Mucosa of stomach (tissue), 1 donor: ENCODE data around the gene ATP5F1D.

Experiments used
- H3K27me3 ChIP-seq: one replicate; pipeline ENCODE4 v1.7.0; 2013; ENCODE audit warnings: mild to moderate bottlenecking, low read length; ENCODE audit not compliant: control insufficient read depth, insufficient read depth
- H3K36me3 ChIP-seq: one replicate; pipeline ENCODE4 v1.7.0; 2013; ENCODE audit warnings: low read length; ENCODE audit not compliant: control insufficient read depth, insufficient read depth
- H3K4me1 ChIP-seq: one replicate; pipeline ENCODE4 v1.7.0; 2013; ENCODE audit warnings: mild to moderate bottlenecking, low read length; ENCODE audit not compliant: control insufficient read depth, insufficient read depth
- H3K4me3 ChIP-seq: one replicate; pipeline ENCODE4 v1.7.0; 2013; ENCODE audit warnings: low read length
- H3K9ac ChIP-seq: one replicate; pipeline ENCODE4 v1.7.0; 2013; ENCODE audit warnings: mild to moderate bottlenecking, low read length, moderate library complexity
- H3K9me3 ChIP-seq: one replicate; pipeline ENCODE4 v1.7.0; 2013; ENCODE audit warnings: mild to moderate bottlenecking, low read length, moderate library complexity; ENCODE audit not compliant: control insufficient read depth
- donor health status: Pancreatic carcinoma.

Gene ATP5F1D

GRCh38 chr19:1269065-1269477, 27.5 kb downstream of the ATP5F1D start, which contains the start of gene CIRBP:
Gene CIRBP (plus strand): TSS chr19:1269332. CDS start chr19:1270934, 1,602 bp downstream.
- peaks cover 33% of the 10 kb centered on the region for H3K36me3 ChIP-seq
- peak within 1 kb of the TSS; percentile 80 for H3K9ac ChIP-seq
- H3K4me3 ChIP-seq, result peak within 1 kb of the TSS; percentile 96
- no peaks in the 10 kb centered on the region for H3K9me3 ChIP-seq
- H3K4me1 ChIP-seq, result peaks cover 84% of the 10 kb centered on the region
- H3K27me3 ChIP-seq, result no peaks in the 10 kb centered on the region

DNA sequence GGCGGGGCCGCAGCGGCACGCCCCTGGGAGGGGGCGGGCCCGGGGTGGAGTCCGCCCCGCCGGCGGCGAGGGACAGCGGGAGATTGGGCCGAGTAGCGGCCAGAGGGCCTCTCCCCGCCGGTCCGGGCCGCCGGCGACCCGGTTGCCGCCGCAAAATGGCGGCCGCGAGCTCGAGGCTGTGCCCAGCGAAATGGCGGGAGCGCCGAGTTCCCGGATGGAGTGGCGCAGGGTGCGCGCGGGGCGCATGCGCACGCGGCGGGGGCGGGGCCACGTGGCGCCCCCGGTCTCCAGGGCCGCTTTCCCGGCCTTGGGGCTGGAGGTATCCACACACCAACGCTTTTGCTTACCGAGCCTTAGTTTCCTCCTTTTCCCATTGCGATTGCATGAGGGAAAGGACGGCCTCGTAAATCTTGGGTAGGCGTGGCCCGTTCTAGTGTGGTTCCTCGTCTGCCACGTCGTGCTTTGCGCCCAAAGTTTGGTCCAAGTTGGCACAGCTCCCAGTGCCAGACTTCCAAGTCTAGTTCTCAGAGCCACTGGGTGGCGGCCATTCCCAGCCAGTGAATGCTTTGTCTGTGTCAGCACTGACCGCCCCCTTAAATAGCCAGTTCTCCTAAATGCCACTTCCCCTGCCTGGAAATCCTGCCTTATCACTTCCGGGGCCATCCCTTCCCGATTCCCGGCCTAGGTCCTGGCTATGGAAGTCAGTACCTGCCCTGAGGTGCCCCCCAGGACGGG, 28.1 kb downstream of the ATP5F1D start:
- Histone ChIP-seq H3K4me1 (peaks cover 86% of the 10 kb centered on the region), H3K4me3 (peak overlapping the region; percentile 96), H3K36me3 (peaks cover 39% of the 10 kb centered on the region), H3K9me3 (no peaks in the 10 kb centered on the region), H3K27me3 (no peaks in the 10 kb centered on the region), H3K9ac (peak overlapping the region; percentile 80)

GRCh38 chr19:1270213-1270853, 28.8 kb downstream of the ATP5F1D start:
- Histone ChIP-seq H3K9me3 (no peaks in the 10 kb centered on the region), H3K9ac (peak overlapping the region; percentile 80), H3K36me3 (peaks cover 40% of the 10 kb centered on the region), H3K27me3 (no peaks in the 10 kb centered on the region), H3K4me3 (peak overlapping the region; percentile 96), H3K4me1 (peaks cover 84% of the 10 kb centered on the region)

DNA sequence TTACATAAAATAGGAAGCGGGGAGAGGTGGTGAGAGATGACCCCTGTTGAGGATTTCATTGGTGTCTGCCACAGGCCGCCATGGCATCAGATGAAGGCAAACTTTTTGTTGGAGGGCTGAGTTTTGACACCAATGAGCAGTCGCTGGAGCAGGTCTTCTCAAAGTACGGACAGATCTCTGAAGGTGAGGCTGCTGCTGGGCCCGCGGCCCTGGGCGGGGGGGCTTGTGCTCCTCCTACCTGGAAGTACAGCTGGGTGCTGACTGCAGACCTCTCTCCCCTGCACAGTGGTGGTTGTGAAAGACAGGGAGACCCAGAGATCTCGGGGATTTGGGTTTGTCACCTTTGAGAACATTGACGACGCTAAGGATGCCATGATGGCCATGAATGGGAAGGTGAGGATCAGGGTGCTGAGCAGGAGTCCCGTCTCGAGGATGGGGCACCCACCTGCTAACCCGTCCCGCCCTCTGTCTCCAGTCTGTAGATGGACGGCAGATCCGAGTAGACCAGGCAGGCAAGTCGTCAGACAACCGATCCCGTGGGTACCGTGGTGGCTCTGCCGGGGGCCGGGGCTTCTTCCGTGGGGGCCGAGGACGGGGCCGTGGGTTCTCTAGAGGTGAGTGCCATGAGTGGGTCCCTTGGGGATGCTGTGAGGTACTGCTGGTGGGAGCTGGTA, 29.4 kb downstream of the ATP5F1D start:
- Histone ChIP-seq H3K36me3 (peaks cover 40% of the 10 kb centered on the region), H3K4me1 (peaks cover 79% of the 10 kb centered on the region), H3K9ac (peak overlapping the region; percentile 80), H3K9me3 (no peaks in the 10 kb centered on the region), H3K4me3 (peak overlapping the region; percentile 11), H3K27me3 (no peaks in the 10 kb centered on the region)

DNA sequence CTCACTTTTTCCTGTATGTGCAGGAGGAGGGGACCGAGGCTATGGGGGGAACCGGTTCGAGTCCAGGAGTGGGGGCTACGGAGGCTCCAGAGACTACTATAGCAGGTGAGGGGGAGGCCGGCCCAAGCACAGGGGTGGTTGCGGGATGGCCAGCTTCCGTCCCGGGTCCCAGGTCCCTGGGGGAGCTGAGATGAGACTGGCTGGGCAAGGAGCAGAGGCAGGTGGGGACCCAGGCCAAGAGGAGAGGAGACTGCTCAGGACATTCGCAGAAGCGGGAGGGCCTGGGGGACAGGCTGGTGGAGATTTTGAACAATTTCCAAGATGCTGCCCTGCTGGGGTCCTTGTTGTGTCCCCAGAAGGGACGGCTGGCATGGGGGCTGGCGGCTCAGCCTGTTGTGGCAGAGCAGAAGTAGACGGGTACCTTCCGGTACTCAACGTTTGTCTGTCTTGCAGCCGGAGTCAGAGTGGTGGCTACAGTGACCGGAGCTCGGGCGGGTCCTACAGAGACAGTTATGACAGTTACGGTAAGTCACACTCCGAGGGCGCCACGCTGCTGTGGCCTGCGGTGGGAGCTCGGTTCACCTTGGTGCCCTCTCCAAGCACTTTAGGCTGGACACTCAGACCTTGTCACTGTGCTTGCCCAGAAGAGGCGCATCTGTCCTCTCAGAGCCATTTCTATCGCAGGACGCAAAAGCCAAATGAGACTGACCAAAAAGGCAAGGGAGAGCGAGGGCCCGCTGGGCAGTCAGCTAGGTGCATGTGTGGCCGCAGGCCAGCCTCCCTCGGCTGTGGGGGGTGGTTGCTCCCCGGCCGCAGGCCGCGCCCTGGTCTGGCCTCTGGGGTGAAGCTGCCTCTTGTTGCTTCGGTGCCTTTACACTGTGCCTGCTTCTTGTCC, 30.2 kb downstream of the ATP5F1D start:
- Histone ChIP-seq H3K36me3 (peaks cover 40% of the 10 kb centered on the region), H3K9me3 (no peaks in the 10 kb centered on the region), H3K9ac (peak overlapping the region; percentile 80), H3K4me3 (peak overlapping the region; percentile 11), H3K4me1 (peaks cover 82% of the 10 kb centered on the region), H3K27me3 (no peaks in the 10 kb centered on the region)

DNA sequence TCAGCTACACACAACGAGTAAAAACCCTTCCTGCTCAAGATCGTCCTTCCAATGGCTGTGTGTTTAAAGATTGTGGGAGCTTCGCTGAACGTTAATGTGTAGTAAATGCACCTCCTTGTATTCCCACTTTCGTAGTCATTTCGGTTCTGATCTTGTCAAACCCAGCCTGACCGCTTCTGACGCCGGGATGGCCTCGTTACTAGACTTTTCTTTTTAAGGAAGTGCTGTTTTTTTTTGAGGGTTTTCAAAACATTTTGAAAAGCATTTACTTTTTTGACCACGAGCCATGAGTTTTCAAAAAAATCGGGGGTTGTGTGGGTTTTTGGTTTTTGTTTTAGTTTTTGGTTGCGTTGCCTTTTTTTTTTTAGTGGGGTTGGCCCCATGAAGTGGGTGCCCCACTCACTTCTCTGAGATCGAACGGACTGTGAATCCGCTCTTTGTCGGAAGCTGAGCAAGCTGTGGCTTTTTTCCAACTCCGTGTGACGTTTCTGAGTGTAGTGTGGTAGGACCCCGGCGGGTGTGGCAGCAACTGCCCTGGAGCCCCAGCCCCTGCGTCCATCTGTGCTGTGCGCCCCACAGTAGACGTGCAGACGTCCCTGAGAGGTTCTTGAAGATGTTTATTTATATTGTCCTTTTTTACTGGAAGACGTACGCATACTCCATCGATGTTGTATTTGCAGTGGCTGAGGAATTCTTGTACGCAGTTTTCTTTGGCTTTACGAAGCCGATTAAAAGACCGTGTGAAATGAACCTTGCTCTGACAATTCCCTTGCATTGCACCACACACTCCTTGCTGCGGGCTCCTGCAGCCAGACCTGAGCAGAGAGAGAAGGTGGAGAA, 31.1 kb downstream of the ATP5F1D start:
- H3K4me1 ChIP-seq, result peaks cover 79% of the 10 kb centered on the region
- no peaks in the 10 kb centered on the region for H3K9me3 ChIP-seq
- H3K4me3 ChIP-seq, result no peak overlapping the region
- H3K36me3 ChIP-seq, result peaks cover 40% of the 10 kb centered on the region
- no peaks in the 10 kb centered on the region for H3K27me3 ChIP-seq
- H3K9ac ChIP-seq, result peak overlapping the region; percentile 47

GRCh38 chr19:1273263-1274041, 31.9 kb downstream of the ATP5F1D start:
- Histone ChIP-seq H3K9me3 (no peaks in the 10 kb centered on the region), H3K36me3 (peaks cover 40% of the 10 kb centered on the region), H3K9ac (no peak overlapping the region), H3K4me3 (no peak overlapping the region), H3K27me3 (no peaks in the 10 kb centered on the region), H3K4me1 (peaks cover 71% of the 10 kb centered on the region)

- H3K4me3 ChIP-seq, result no peak overlapping the region
- no peaks in the 10 kb centered on the region for H3K9me3 ChIP-seq
- peaks cover 67% of the 10 kb centered on the region for H3K4me1 ChIP-seq
- peaks cover 44% of the 10 kb centered on the region for H3K36me3 ChIP-seq
- H3K27me3 ChIP-seq, result no peaks in the 10 kb centered on the region
- peak overlapping the region; percentile 78 for H3K9ac ChIP-seq
Observed at GRCh38 chr19:1274081-1274851, 32.7 kb downstream of the ATP5F1D start.

DNA sequence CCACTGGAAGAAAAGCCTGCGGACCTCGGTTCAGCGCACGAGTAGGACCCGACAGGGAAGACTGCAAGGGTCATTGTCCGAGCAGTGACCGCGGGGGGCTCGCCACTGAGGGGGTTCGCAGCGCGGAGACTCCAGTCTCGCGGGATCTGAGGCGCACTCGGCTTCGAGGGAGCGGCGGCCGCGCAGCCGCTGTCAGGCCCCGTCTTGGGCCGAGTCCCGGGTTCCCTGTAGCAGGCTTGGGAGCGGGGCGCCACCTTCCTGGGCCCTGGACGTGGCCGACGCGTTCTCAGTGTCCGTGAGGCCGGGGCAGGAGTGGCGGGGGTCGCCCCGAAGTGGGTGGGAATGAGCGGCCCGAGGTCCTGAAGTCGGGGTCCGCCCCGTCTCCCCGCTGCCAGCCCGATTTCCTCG, 33.3 kb downstream of the ATP5F1D start:
- Histone ChIP-seq H3K9me3 (no peaks in the 10 kb centered on the region), H3K4me1 (peaks cover 71% of the 10 kb centered on the region), H3K36me3 (peaks cover 44% of the 10 kb centered on the region), H3K9ac (peak overlapping the region; percentile 78), H3K4me3 (peak overlapping the region; percentile 14), H3K27me3 (no peaks in the 10 kb centered on the region)
